Measurements from ENCODE around the gene CLEC4G. TPM values are rescaled to one million over a fixed set of nuclear protein-coding genes. Genes with fewer than 3 reads are reported as not detected.
A peak's percentile ranks its signal among the peaks of the same experiment; 100 is the strongest.

The CLEC4G gene
- total and polyA plus RNA-seq, 9 of the 15 experiments (the other 6 are each of a cell fraction or from before 2014, with no cell fraction given) = not detected

- no peak for TF ChIP-seq RAD51 (IDR thresholded peaks at IDR 0.05; ENCODE audit: borderline replicate concordance, low read depth)
- TF ChIP-seq ZNF12 (CRISPR knock-in tag; IDR thresholded peaks at IDR 0.05) = no peak
- TF ChIP-seq CREB1 (IDR thresholded peaks at IDR 0.05) = no peak
- no peak for TF ChIP-seq CREB1 (CRISPR knock-in tag; IDR thresholded peaks at IDR 0.05)
- no peak for TF ChIP-seq ELF2 (CRISPR knock-in tag; IDR thresholded peaks at IDR 0.05)
- no peak for TF ChIP-seq EGR1 (conservative IDR thresholded peaks at IDR 0.05)
- peak; percentile 76 for TF ChIP-seq ZNF280A (IDR thresholded peaks at IDR 0.05; ENCODE audit: low read depth, partially characterized antibody)
- TF ChIP-seq CHD4 (IDR thresholded peaks at IDR 0.05; ENCODE audit: insufficient read depth, insufficient replicate concordance, low read depth, low read length, poor library complexity, severe bottlenecking) = no peak
- TF ChIP-seq ZNF707 (CRISPR knock-in tag; conservative IDR thresholded peaks at IDR 0.05) = no peak
- TF ChIP-seq ZNF408 (CRISPR knock-in tag; IDR thresholded peaks at IDR 0.05; ENCODE audit: low read depth) = no peak
- TF ChIP-seq RUNX1 (IDR thresholded peaks at IDR 0.05; ENCODE audit: low read depth) = no peak
- TF ChIP-seq SRSF3 (IDR thresholded peaks at IDR 0.05; ENCODE audit: insufficient read depth, low read length) = no peak
These were observed 27.2 kb upstream of the CLEC4G start (continued) for GRCh38 chr19:7759156-7759555.

- H3K36me3 ChIP-seq (ENCODE audit: control insufficient read depth, insufficient read depth, low read length) = no peaks in the 10 kb centered on the region
- no peak for FAIRE-seq
- no peaks in the 10 kb centered on the region for H3K9me1 ChIP-seq (ENCODE audit: control insufficient read depth, insufficient read depth, low read length)
- H3K27me3 ChIP-seq (ENCODE audit: control insufficient read depth in 2 of 2, insufficient read depth in 2 of 2, low read length in 2 of 2) = no peaks in the 10 kb centered on the region
- no peak for DNase-seq (ENCODE audit: extremely low read depth in 1 of 4, low spot score in 3 of 4)
- no peaks in the 10 kb centered on the region for H3K4me1 ChIP-seq (replicated peaks in 1 of 2; ENCODE audit: control insufficient read depth in 2 of 2, insufficient read depth in 2 of 2, low read length in 2 of 2)
- peaks cover 10% of the 10 kb centered on the region for H3K9me3 ChIP-seq (replicated peaks; ENCODE audit: control insufficient read depth, insufficient read depth, low read depth, low read length)
- no peak overlapping the region for H3K4me3 ChIP-seq
- H3K9ac ChIP-seq (ENCODE audit: insufficient read depth in 1 of 2, low read depth in 2 of 2, low read length in 2 of 2) = no peak overlapping the region
- 6% methylated on average over 2 of the region's 3 CpGs for WGBS (ENCODE audit: insufficient coverage, low coverage, missing lambda C conversion rate)
- no peaks in the 10 kb centered on the region for H4K20me1 ChIP-seq (replicated peaks; ENCODE audit: control insufficient read depth, insufficient read depth, low read length)
- in situ Hi-C loops (cut with MboI) = no loop called here
- H3K27ac ChIP-seq (ENCODE audit: extremely low read depth, low read depth, low read length) = no peak overlapping the region
- H2AFZ ChIP-seq (ENCODE audit: low read depth, low read length) = no peak overlapping the region
- H3K4me2 ChIP-seq (ENCODE audit: insufficient read depth, low read length) = no peak overlapping the region
- intact Hi-C loops (cut with micrococcal nuclease) = no loop called here
- CTCF ChIA-PET (ENCODE audit: low intra/inter-chr PET ratio) = no interaction called here
- ATAC-seq = no peak
- BruUV-seq (replicated peaks) = no TSS peak
- POLR2A ChIA-PET = no interaction called here
- H3K79me2 ChIP-seq (ENCODE audit: control insufficient read depth, insufficient read depth, low read length) = no peaks in the 10 kb centered on the region
- TF ChIP-seq NKRF (IDR thresholded peaks at IDR 0.05; ENCODE audit: borderline replicate concordance) (no peak), ZBTB7A (IDR thresholded peaks at IDR 0.05; ENCODE audit: borderline replicate concordance, control insufficient read depth, low read depth, low read length) (peak; percentile 22; the same call in 1 of the 2 replicates), ZFP36 (IDR thresholded peaks at IDR 0.05; ENCODE audit: low read depth, low read length, partially characterized antibody) (peak; percentile 78), LARP7 (IDR thresholded peaks at IDR 0.05) (no peak)
These were observed 25.4 kb upstream of the CLEC4G start for GRCh38 chr19:7757358-7757757.
